GM19240 (cell line): ENCODE measurements around the gene BRD3.
"Not testable (repeated sequence)": the region's sequence is repeated elsewhere in the genome, so short reads cannot be mapped to it uniquely, and the experiment has no call there.

Source experiments
- DNase-seq: peaks from one replicate; pipeline ENCODE4 v3.0.0; 2011; ENCODE audit warnings: low spot score; ENCODE audit not compliant: insufficient read length

The BRD3 gene

GRCh38 chr9:134067904-134068743 lies at the start of gene BRD3:
BRD3 (minus strand) TSS chr9:134068026; CDS start chr9:134053477, 14,549 bp downstream.
- DNase-seq, result peak; percentile 96

GRCh38 chr9:134112561-134112960 lies 44.7 kb upstream of the BRD3 start:
- no peak for DNase-seq

GRCh38 chr9:134111064-134111463 lies 43.2 kb upstream of the BRD3 start:
- no peak for DNase-seq

GRCh38 chr9:134103391-134103998 lies 35.7 kb upstream of the BRD3 start:
- no peak for DNase-seq

GRCh38 chr9:134101623-134102149 lies 33.9 kb upstream of the BRD3 start:
- DNase-seq, result no peak

GRCh38 chr9:134101133-134101532 lies 33.3 kb upstream of the BRD3 start:
- DNase-seq, result not testable (repeated sequence)

GRCh38 chr9:134100040-134100439 lies 32.2 kb upstream of the BRD3 start:
- no peak for DNase-seq

GRCh38 chr9:134099123-134099761 lies 31.4 kb upstream of the BRD3 start:
- peak; percentile 31 for DNase-seq

GRCh38 chr9:134089972-134090371 lies 22.1 kb upstream of the BRD3 start:
- no peak for DNase-seq

- no peak for DNase-seq
Observed at GRCh38 chr9:134088063-134088725, 20.4 kb upstream of the BRD3 start.

GRCh38 chr9:134085674-134086073 lies 17.8 kb upstream of the BRD3 start:
- DNase-seq, result no peak

GRCh38 chr9:134083451-134083850 lies 15.6 kb upstream of the BRD3 start:
- DNase-seq, result no peak

- DNase-seq, result no peak
Observed at GRCh38 chr9:134076644-134077043, 8.8 kb upstream of the BRD3 start.

- DNase-seq, result not testable (repeated sequence)
Observed at GRCh38 chr9:134075689-134076088, 7.9 kb upstream of the BRD3 start.

- DNase-seq, result no peak
Observed at GRCh38 chr9:134073500-134073899, 5.7 kb upstream of the BRD3 start.

- DNase-seq, result not testable (repeated sequence)
Observed at GRCh38 chr9:134072683-134073082, 4.9 kb upstream of the BRD3 start.

GRCh38 chr9:134071149-134071548 lies 3.3 kb upstream of the BRD3 start:
- no peak for DNase-seq

GRCh38 chr9:134069480-134070399 lies 1.9 kb upstream of the BRD3 start:
- DNase-seq, result no peak

- no peak for DNase-seq
Observed at GRCh38 chr9:134068744-134069479, 1.1 kb upstream of the BRD3 start.
